K562 (cell line): ENCODE results near the gene CHRNA3. TPM values are rescaled to one million over a fixed set of nuclear protein-coding genes. Genes with fewer than 3 reads are reported as not detected.

ENCODE experiments used
- C11orf30 ChIP-seq: fragments of 450-650 bp; IDR thresholded peaks from 2 replicates; pipeline ENCODE4 v1.6.1; 2016; ENCODE audit warnings: low read depth, mild to moderate bottlenecking
- CREB3L1 ChIP-seq: fragments of 450-650 bp; IDR thresholded peaks from 2 replicates; pipeline ENCODE4 v1.6.1; 2014; ENCODE audit warnings: low read depth, mild to moderate bottlenecking, moderate library complexity, borderline replicate concordance
- CTBP1 ChIP-seq: fragments of 450-650 bp; IDR thresholded peaks from 2 replicates; pipeline ENCODE4 v1.6.1; 2016; ENCODE audit warnings: borderline replicate concordance
- DDX20 ChIP-seq: fragments of 450-650 bp; IDR thresholded peaks from 2 replicates; pipeline ENCODE4 v1.6.1; 2016; ENCODE audit warnings: missing genetic modification characterization, low read depth, mild to moderate bottlenecking, missing compliant biosample characterization, moderate library complexity
- FOXK2 ChIP-seq, 2 experiments: fragments of 450-650 bp; IDR thresholded peaks in 1 of 2; conservative IDR thresholded peaks in 1 of 2; 2 replicates each; pipeline ENCODE4 v1.6.1; 2016; ENCODE audit warnings: low read depth in 2 of 2, mild to moderate bottlenecking in 1 of 2
- HMBOX1 ChIP-seq: sonication (generic); IDR thresholded peaks from 2 replicates; pipeline ENCODE4 v1.6.1; 2016
- JUND ChIP-seq, 2 experiments: IDR thresholded peaks; 2 replicates in 1 of 2; 3 replicates in 1 of 2; pipeline ENCODE4 v1.6.1; 2011; ENCODE audit warnings: borderline replicate concordance in 2 of 2, low read depth in 2 of 2, low read length in 2 of 2, improper control_type of control experiment in 1 of 2, missing biosample characterization in 1 of 2, missing genetic modification characterization in 1 of 2, missing genetic modification reagents in 1 of 2
- L3MBTL2 ChIP-seq: fragments of 450-650 bp; IDR thresholded peaks from 2 replicates; pipeline ENCODE4 v1.6.1; 2016; ENCODE audit warnings: mild to moderate bottlenecking, moderate library complexity
- MEF2A ChIP-seq: IDR thresholded peaks from 2 replicates; pipeline ENCODE4 v1.6.1; 2011; ENCODE audit warnings: low read depth, mild to moderate bottlenecking, low read length, moderate library complexity; ENCODE audit not compliant: control insufficient read depth
- MXI1 ChIP-seq: IDR thresholded peaks from 2 replicates; pipeline ENCODE4 v1.6.1; 2011; ENCODE audit warnings: low read depth, mild to moderate bottlenecking, improper control_type of control experiment, low read length
- NFE2L1 ChIP-seq: fragments of 450-650 bp; IDR thresholded peaks from 2 replicates; pipeline ENCODE4 v1.6.1; 2016; ENCODE audit warnings: missing genetic modification characterization, low read depth, mild to moderate bottlenecking, missing compliant biosample characterization, moderate library complexity, borderline replicate concordance
- NFIC ChIP-seq: fragments of 450-650 bp; IDR thresholded peaks from 2 replicates; pipeline ENCODE4 v1.6.1; 2017; ENCODE audit warnings: mild to moderate bottlenecking, inconsistent platforms
- OTX1 ChIP-seq: fragments of 450-650 bp; formaldehyde crosslinking; IDR thresholded peaks from 2 replicates; pipeline ENCODE4 v1.4.0; 2022; ENCODE audit warnings: mild to moderate bottlenecking
- RNF219 ChIP-seq: fragments of 250-450 bp; sonication (Bioruptor Pico); IDR thresholded peaks from 2 replicates; pipeline ENCODE4 v1.5.0; 2022; ENCODE audit warnings: mild to moderate bottlenecking
- TAF15 ChIP-seq: fragments of 200-400 bp; formaldehyde crosslinking; IDR thresholded peaks from 2 replicates; pipeline ENCODE4 v1.6.1; 2017; ENCODE audit warnings: mild to moderate bottlenecking, low read depth, low read length, moderate library complexity
- TOE1 ChIP-seq, 2 experiments: fragments of 450-650 bp in 1 of 2; sonication (generic) in 1 of 2; formaldehyde crosslinking in 1 of 2; IDR thresholded peaks; 2 replicates each; pipeline versions ENCODE4 v1.7.1 to v1.8.0; 2016 to 2022; ENCODE audit warnings: borderline replicate concordance in 2 of 2, mild to moderate bottlenecking in 2 of 2, antibody characterized with exemption in 1 of 2, inconsistent platforms in 1 of 2, low read depth in 1 of 2, missing genetic modification reagents in 1 of 2, moderate library complexity in 1 of 2
- ZBTB33 ChIP-seq: sonication (generic); formaldehyde crosslinking; IDR thresholded peaks from 2 replicates; pipeline ENCODE4 v1.8.1; 2023; ENCODE audit warnings: mild to moderate bottlenecking, missing genetic modification reagents
- ZNF583 ChIP-seq: fragments of 250-450 bp; sonication (Bioruptor Pico); IDR thresholded peaks from 2 replicates; pipeline ENCODE4 v1.4.0; 2020
- polyA plus RNA-seq, 8 experiments: library from polyadenylated mRNA; depleted of rRNA in 4 of 8; stranded (reverse) in 5 of 8; unstranded in 3 of 8; fragments of >200 nt; fragmentation: Nextera tagmentation in 2 of 8; fragmentation: Illumina TruSeq in 1 of 8; extraction: Ambion mirVana in 2 of 8; extraction: Trizol in 1 of 8; gene quantifications; 2 replicates each; pipeline versions ENCODE4 v1.2.1 to v1.2.3, GENCODE V29; 2011 to 2014; ENCODE audit warnings: inconsistent platforms in 1 of 8, missing spikeins in 1 of 8
- total RNA-seq, 7 experiments: library from RNA; depleted of rRNA in 6 of 7; stranded (reverse); fragments of >200 nt in 6 of 7; fragmentation: Illumina TruSeq in 2 of 7; extraction: Trizol in 2 of 7; gene quantifications; 2 replicates each; pipeline versions ENCODE4 v1.2.1 to v1.2.3, GENCODE V29; 2011 to 2021; ENCODE audit warnings: low replicate concordance in 1 of 7

CHRNA3 gene
- total and polyA plus RNA-seq, 9 of the 15 experiments (the other 6 are each of a cell fraction or from before 2014, with no cell fraction given): 0.01 TPM; not detected in 8

- TF ChIP-seq CTBP1 (peak; percentile 19; the same call in 1 of the 2 replicates), L3MBTL2 (peak; percentile 98), C11orf30 (no peak), DDX20 (tag) (no peak), RNF219 (CRISPR knock-in tag) (no peak), ZNF583 (no peak), HMBOX1 (no peak), CREB3L1 (no peak), ZBTB33 (CRISPR knock-in tag) (peak; percentile 55; the same call in 1 of the 2 replicates), TAF15 (no peak), FOXK2 (conservative IDR thresholded peaks at IDR 0.05 in 1 of 2, IDR thresholded peaks at IDR 0.05 in 1 of 2; ENCODE audit: low read depth in 2 of 2) (no peak), NFE2L1 (tag) (no peak), JUND (IDR thresholded peaks at IDR 0.05; ENCODE audit: borderline replicate concordance, low read depth, low read length) (peak; percentile 61; the same call in 1 of the 2 replicates), JUND (tag; IDR thresholded peaks at IDR 0.05; ENCODE audit: borderline replicate concordance, low read depth, low read length) (peak; percentile 47; the same call in 1 of the 3 replicates), MEF2A (0 out of 2 replicates have a peak, but pooled peaks have one; percentile 20), NFIC (peak; percentile 31; the same call in 1 of the 2 replicates), MXI1 (no peak), OTX1 (CRISPR knock-in tag) (no peak), TOE1 (IDR thresholded peaks at IDR 0.05; ENCODE audit: borderline replicate concordance) (0 out of 2 replicates have a peak, but pooled peaks have one; percentile 50), TOE1 (CRISPR knock-in tag; IDR thresholded peaks at IDR 0.05; ENCODE audit: borderline replicate concordance, low read depth) (no peak)
Measured at GRCh38 chr15:78641102-78641748, 20.4 kb upstream of the CHRNA3 start, which contains the start of gene CHRNB4 (continued).
